H1 (cell line): Measurements from ENCODE around the gene TUBGCP6. TPM values are rescaled to one million over a fixed set of nuclear protein-coding genes. Genes with fewer than 3 reads are reported as not detected.

Experiments used
- ATF2 ChIP-seq: IDR thresholded peaks from 2 replicates; pipeline ENCODE4 v1.6.1; 2012; ENCODE audit warnings: low read length, inconsistent platforms
- ATF3 ChIP-seq: IDR thresholded peaks from 2 replicates; pipeline ENCODE4 v1.6.1; 2011; ENCODE audit warnings: low read depth, mild to moderate bottlenecking, low read length; ENCODE audit not compliant: insufficient read depth
- BACH1 ChIP-seq: IDR thresholded peaks from 2 replicates; pipeline ENCODE4 v1.6.1; 2012; ENCODE audit warnings: low read length, improper control_type of control experiment
- BCL11A ChIP-seq, 2 experiments: IDR thresholded peaks; one replicate each; pipeline ENCODE4 v1.6.1; 2011; ENCODE audit warnings: low read depth in 2 of 2, low read length in 2 of 2, mild to moderate bottlenecking in 2 of 2
- CBX8 ChIP-seq: fragments of 300-800, 300-1000 bp; sonication (generic); IDR thresholded peaks from 2 replicates; pipeline ENCODE4 v1.7.1; 2016; ENCODE audit warnings: low read depth, low read length, borderline replicate concordance
- CREB1 ChIP-seq: IDR thresholded peaks from 2 replicates; pipeline ENCODE4 v1.6.1; 2012; ENCODE audit warnings: inconsistent platforms
- CTBP2 ChIP-seq: IDR thresholded peaks from 2 replicates; pipeline ENCODE4 v1.7.0; 2011; ENCODE audit warnings: borderline replicate concordance, mild to moderate bottlenecking, moderate library complexity, mixed read lengths, low read length; ENCODE audit not compliant: insufficient read depth, insufficient read length
- EZH2 ChIP-seq: fragments of 200-600 bp; sonication (generic); IDR thresholded peaks from 2 replicates; pipeline ENCODE4 v1.7.1; 2012; ENCODE audit warnings: low read depth, mild to moderate bottlenecking, moderate library complexity, low read length, inconsistent platforms; ENCODE audit not compliant: severe bottlenecking
- GTF2F1 ChIP-seq: IDR thresholded peaks from 2 replicates; pipeline ENCODE4 v1.6.1; 2012; ENCODE audit warnings: low read depth, low read length, improper control_type of control experiment, borderline replicate concordance
- HDAC6 ChIP-seq: IDR thresholded peaks from one replicate; pipeline ENCODE4 v1.7.1; 2012; ENCODE audit warnings: low read depth, mild to moderate bottlenecking, inconsistent platforms, low read length, moderate library complexity
- JUND ChIP-seq: IDR thresholded peaks from 2 replicates; pipeline ENCODE4 v1.6.1; 2011; ENCODE audit warnings: mild to moderate bottlenecking, improper control_type of control experiment, low read length
- KDM4A ChIP-seq: IDR thresholded peaks from one replicate; pipeline ENCODE4 v1.7.1; 2012; ENCODE audit warnings: low read depth, mild to moderate bottlenecking, moderate library complexity, low read length, inconsistent platforms; ENCODE audit not compliant: severe bottlenecking
- NANOG ChIP-seq: IDR thresholded peaks from 2 replicates; pipeline ENCODE4 v1.6.1; 2011; ENCODE audit warnings: low read length, low read depth, mild to moderate bottlenecking, inconsistent platforms; ENCODE audit not compliant: insufficient read depth, poor library complexity, severe bottlenecking
- PHF8 ChIP-seq: fragments of 200-600 bp; sonication (generic); conservative IDR thresholded peaks from 2 replicates; pipeline ENCODE4 v1.7.1; 2012; ENCODE audit warnings: low read depth, mild to moderate bottlenecking, inconsistent platforms, low read length, moderate library complexity
- POLR2A ChIP-seq, 2 experiments: IDR thresholded peaks; 1 replicate in 1 of 2; 2 replicates in 1 of 2; pipeline ENCODE4 v1.6.1; 2011; ENCODE audit warnings: low read depth in 2 of 2, low read length in 2 of 2, mild to moderate bottlenecking in 2 of 2; ENCODE audit errors: control extremely low read depth in 1 of 2
- POLR2AphosphoS5 ChIP-seq: IDR thresholded peaks from 2 replicates; pipeline ENCODE4 v1.6.1; 2011; ENCODE audit warnings: low read depth, low read length
- RFX5 ChIP-seq: IDR thresholded peaks from 2 replicates; pipeline ENCODE4 v1.6.1; 2011; ENCODE audit warnings: low read depth, low read length, improper control_type of control experiment, borderline replicate concordance
- SIN3A ChIP-seq, 2 experiments: IDR thresholded peaks in 1 of 2; conservative IDR thresholded peaks in 1 of 2; 2 replicates each; pipeline ENCODE4 v1.6.1; 2011 to 2012; ENCODE audit warnings: low read length in 2 of 2, improper control_type of control experiment in 1 of 2, low read depth in 1 of 2, mild to moderate bottlenecking in 1 of 2
- SIX5 ChIP-seq: IDR thresholded peaks from 2 replicates; pipeline ENCODE4 v1.6.1; 2011; ENCODE audit warnings: mild to moderate bottlenecking, low read depth, low read length
- SUZ12 ChIP-seq: fragments of 200-600 bp; sonication (generic); IDR thresholded peaks from 2 replicates; pipeline ENCODE4 v1.6.1; 2012; ENCODE audit warnings: mild to moderate bottlenecking, inconsistent platforms, low read length, moderate library complexity, mixed read lengths
- YY1 ChIP-seq: IDR thresholded peaks from 2 replicates; pipeline ENCODE4 v1.6.1; 2011; ENCODE audit warnings: low read depth, mild to moderate bottlenecking, low read length
- ZNF274 ChIP-seq: IDR thresholded peaks from 2 replicates; pipeline ENCODE4 v1.7.0; 2012; ENCODE audit warnings: low read length, borderline replicate concordance; ENCODE audit errors: extremely low read depth
- polyA plus RNA-seq, 7 experiments: library from polyadenylated mRNA; depleted of rRNA in 3 of 7; stranded (reverse) in 5 of 7; unstranded in 2 of 7; fragments of >200 nt in 5 of 7; fragments of 200-250 nt in 2 of 7; gene quantifications; 1 replicate in 5 of 7; 2 replicates in 1 of 7; 4 replicates in 1 of 7; pipeline versions ENCODE4 v1.2.1 to v1.2.3, GENCODE V29; 2011 to 2013; ENCODE audit warnings: missing spikeins in 2 of 7, mixed read lengths in 2 of 7
- total RNA-seq: library from RNA; stranded (reverse); fragmentation: NEBNext Ultra II Directional; extraction: Animal tissue kit (Norgen Biotek cat#: 25700); gene quantifications from 2 replicates; pipeline ENCODE4 v1.2.1, GENCODE V29; 2021

TUBGCP6 gene
- total and polyA plus RNA-seq, 2 of the 8 experiments (the other 6 are each of a cell fraction or from before 2014, with no cell fraction given) = 24.2 to 24.7 TPM

GRCh38 chr22:50260801-50261614 lies 16.2 kb upstream of the TUBGCP6 start (continued):
- TF ChIP-seq ATF3 (no peak), ATF2 (no peak), BCL11A (IDR thresholded peaks at IDR 0.05; ENCODE audit: low read depth in 2 of 2, low read length in 2 of 2) (no peak), ZNF274 (no peak), GTF2F1 (no peak), POLR2AphosphoS5 (no peak), CREB1 (no peak), NANOG (no peak), SIX5 (no peak), RFX5 (no peak), CBX8 (no peak), POLR2A (IDR thresholded peaks at IDR 0.05; ENCODE audit: control extremely low read depth in 1 of 2, low read depth in 2 of 2, low read length in 2 of 2) (no peak), YY1 (no peak), KDM4A (peak; percentile 82), EZH2 (peak; percentile 64), CTBP2 (no peak), BACH1 (no peak), HDAC6 (no peak), SIN3A (conservative IDR thresholded peaks at IDR 0.05 in 1 of 2, IDR thresholded peaks at IDR 0.05 in 1 of 2; ENCODE audit: low read depth in 1 of 2, low read length in 2 of 2) (no peak), SUZ12 (peak; percentile 66; the same call in 1 of the 2 replicates), JUND (no peak), PHF8 (no peak)
